ENCODE data around the gene TRIM40.

Gene TRIM40

GRCh38 chr6:30194797-30195690 lies 59.1 kb downstream of the TRIM40 start:
- DNase-seq (ENCODE audit: extremely low read depth in 1 of 2, low read depth in 1 of 2) = no peak

- DNase-seq (ENCODE audit: extremely low read depth in 1 of 2, low read depth in 1 of 2) = no peak
Measured at GRCh38 chr6:30195951-30196350, 60.0 kb downstream of the TRIM40 start.

GRCh38 chr6:30196376-30196775 lies 60.4 kb downstream of the TRIM40 start:
- no peak for DNase-seq (ENCODE audit: extremely low read depth in 1 of 2, low read depth in 1 of 2)

All from activated CD8-positive, alpha-beta memory T cell treated with anti-CD3 and anti-CD28 coated beads for 1 hour (primary cell).